GM06990 (cell line): ENCODE data around the gene RPL22.

Experiments used
- DNase-seq: peaks from one replicate; pipeline ENCODE4 v3.0.0-alpha.2; 2011; ENCODE audit not compliant: insufficient read length; ENCODE audit errors: extremely low read depth
- H3K27me3 ChIP-seq: replicated peaks from 2 replicates; pipeline ENCODE4 v1.6.0; 2011; ENCODE audit warnings: low read length; ENCODE audit not compliant: control insufficient read depth, insufficient read depth
- H3K36me3 ChIP-seq: 2 replicates; pipeline ENCODE4 v1.5.1; 2011; ENCODE audit warnings: low read length; ENCODE audit not compliant: control insufficient read depth, insufficient read depth
- H3K4me3 ChIP-seq: replicated peaks from 2 replicates; pipeline ENCODE4 v1.5.1; 2011; ENCODE audit warnings: low read depth, mild to moderate bottlenecking, control low read depth, low read length
- TF ChIP-seq, protein P1 (sequence below): IDR thresholded peaks from 2 replicates; pipeline ENCODE4 v1.5.1; 2011; ENCODE audit warnings: low read length, control low read depth, mild to moderate bottlenecking, inconsistent platforms; ENCODE audit not compliant: insufficient read depth, poor library complexity, severe bottlenecking

Gene RPL22

DNA sequence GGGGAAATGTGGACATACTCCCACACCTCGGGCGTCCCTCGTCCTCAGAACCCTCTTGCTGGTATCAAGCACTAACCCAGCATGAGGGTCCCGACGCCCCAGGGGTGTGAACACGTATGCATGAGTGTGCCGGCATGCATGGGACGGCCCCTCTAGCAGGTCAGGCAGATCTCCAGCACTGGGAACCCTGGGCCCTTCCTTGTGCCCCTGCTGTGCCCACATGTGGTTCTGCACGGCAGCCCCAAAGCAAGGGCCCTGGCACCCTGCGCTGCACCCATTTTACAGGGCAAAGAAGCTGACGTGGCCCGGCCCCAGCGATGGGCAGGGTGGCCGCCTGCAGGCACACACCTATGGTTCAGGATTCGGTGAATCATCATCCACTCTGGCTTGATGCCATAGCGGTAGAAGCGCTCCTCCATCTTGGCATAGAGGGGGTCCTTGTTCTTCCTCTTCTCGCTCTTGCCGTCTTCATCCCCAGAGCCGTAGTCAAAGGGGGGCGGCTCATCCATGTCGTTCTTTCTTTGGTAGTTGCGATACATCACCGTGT is 53.5 kb downstream of the RPL22 start:
- Histone ChIP-seq H3K4me3 (no peak overlapping the region), H3K36me3 (no peaks in the 10 kb centered on the region), H3K27me3 (no peaks in the 10 kb centered on the region; the same call in 1 of the 2 replicates)
- TF ChIP-seq, protein P1, sequence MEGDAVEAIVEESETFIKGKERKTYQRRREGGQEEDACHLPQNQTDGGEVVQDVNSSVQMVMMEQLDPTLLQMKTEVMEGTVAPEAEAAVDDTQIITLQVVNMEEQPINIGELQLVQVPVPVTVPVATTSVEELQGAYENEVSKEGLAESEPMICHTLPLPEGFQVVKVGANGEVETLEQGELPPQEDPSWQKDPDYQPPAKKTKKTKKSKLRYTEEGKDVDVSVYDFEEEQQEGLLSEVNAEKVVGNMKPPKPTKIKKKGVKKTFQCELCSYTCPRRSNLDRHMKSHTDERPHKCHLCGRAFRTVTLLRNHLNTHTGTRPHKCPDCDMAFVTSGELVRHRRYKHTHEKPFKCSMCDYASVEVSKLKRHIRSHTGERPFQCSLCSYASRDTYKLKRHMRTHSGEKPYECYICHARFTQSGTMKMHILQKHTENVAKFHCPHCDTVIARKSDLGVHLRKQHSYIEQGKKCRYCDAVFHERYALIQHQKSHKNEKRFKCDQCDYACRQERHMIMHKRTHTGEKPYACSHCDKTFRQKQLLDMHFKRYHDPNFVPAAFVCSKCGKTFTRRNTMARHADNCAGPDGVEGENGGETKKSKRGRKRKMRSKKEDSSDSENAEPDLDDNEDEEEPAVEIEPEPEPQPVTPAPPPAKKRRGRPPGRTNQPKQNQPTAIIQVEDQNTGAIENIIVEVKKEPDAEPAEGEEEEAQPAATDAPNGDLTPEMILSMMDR: no peak
- DNase-seq: no peak

DNA sequence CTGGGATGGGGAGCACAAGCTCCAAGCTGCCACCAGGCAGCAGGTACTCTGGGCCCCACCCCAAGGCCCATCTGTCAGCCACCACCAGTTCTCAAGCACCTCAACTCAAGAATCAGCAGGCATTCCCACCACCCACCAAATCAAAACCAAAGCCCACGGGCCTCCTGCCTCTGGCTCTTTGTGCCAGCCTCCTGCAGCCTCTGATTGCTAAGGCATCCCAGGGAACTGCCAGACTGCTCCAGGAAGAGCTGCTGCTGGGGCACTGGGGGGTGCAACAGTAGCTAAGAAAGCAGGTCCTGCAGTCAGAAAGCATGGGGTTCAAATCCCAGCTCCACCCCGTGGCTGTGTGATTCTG is 54.0 kb downstream of the RPL22 start:
- TF ChIP-seq, protein P1: no peak
- no peak overlapping the region for H3K4me3 ChIP-seq
- no peaks in the 10 kb centered on the region; the same call in 1 of the 2 replicates for H3K27me3 ChIP-seq
- DNase-seq: no peak
- H3K36me3 ChIP-seq: no peaks in the 10 kb centered on the region

DNA sequence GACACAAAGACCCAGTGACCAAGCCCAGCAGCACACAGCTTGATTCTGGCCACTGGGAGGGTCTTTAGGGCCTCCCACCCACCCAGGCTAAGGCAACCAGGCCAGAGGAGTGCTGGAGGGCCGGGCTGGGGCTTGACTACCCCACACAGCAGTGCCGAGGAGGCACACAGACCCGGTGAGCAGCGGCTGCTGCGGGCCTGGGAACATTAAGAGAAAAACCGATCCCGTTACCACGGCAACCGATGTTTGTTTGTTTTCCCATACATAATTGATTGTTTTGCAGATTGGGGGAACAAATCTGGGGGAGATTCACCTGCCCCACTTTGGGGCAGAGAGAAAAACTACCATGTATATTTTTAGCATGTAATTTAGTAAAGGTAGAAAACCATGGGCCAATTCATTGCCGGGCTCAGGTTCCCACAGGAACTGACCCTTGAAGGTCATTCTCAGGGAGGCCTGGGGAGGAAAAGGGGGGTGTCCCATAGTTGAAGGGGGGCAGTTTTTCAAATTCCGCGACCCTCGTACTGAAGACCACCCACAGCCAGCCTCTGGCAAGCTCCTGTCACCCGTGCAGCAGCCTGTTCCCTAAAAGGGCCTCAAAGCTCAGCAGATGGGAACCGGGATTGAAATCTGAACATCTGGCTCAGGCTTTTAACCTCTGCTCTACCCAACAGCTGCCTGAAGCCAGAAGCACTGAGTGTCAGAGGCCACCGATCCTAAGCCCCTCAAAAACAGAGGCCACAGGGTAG is 54.6 kb downstream of the RPL22 start:
- no peaks in the 10 kb centered on the region; the same call in 1 of the 2 replicates for H3K27me3 ChIP-seq
- DNase-seq: no peak
- TF ChIP-seq, protein P1: no peak
- no peak overlapping the region for H3K4me3 ChIP-seq
- no peaks in the 10 kb centered on the region for H3K36me3 ChIP-seq

DNA sequence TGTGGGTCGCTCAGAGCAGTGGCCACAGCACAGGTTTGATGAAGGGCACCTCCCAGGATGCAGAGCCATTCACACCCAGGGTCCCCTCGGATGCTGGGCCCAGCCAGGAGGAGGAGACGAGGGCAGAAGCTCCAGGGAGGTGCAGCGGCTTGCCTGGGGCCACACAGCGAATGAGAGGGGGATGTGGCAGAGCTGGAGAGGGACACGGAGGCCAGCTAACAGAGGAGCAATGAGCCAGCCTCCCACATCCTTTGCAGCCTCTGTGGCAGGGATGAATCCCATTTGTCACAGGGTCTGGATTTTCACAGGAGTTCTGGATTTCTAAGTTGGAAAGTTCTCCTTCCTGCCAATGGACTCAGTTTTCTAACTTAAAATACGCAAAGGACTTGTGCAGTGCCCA is 55.2 kb downstream of the RPL22 start:
- H3K4me3 ChIP-seq: no peak overlapping the region
- TF ChIP-seq, protein P1: no peak
- no peaks in the 10 kb centered on the region; the same call in 1 of the 2 replicates for H3K27me3 ChIP-seq
- H3K36me3 ChIP-seq: no peaks in the 10 kb centered on the region
- DNase-seq: no peak

DNA sequence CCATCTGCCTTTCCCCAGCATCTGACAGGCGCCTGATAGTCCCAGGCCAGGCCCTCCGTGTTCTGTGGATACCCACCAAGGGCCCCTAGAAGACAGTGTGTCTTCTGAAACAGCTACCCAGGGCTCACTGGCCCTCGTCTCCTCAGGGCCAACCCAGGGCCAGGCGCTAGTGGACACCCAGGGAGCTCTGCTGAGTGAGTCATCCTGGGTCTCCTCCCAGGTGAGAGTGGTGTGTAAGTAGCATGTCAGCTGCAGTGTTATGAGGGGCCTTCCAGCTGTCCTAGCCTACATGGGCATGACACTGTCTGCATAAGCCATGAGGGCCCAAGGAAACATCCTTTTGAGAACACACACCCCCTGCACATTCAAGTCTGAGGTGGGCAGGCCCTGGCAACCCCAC is 56.0 kb downstream of the RPL22 start:
- DNase-seq: no peak
- Histone ChIP-seq H3K36me3 (no peaks in the 10 kb centered on the region), H3K27me3 (no peaks in the 10 kb centered on the region; the same call in 1 of the 2 replicates), H3K4me3 (no peak overlapping the region)
- TF ChIP-seq, protein P1: no peak
